HG02870 (cell line): ENCODE measurements around the gene LMO7.
"Not testable (repeated sequence)": the region's sequence is repeated elsewhere in the genome, so short reads cannot be mapped to it uniquely, and the experiment has no call there.

Experiments used
- ATAC-seq: cut with Tn5 transposase; IDR thresholded peaks from one replicate; pipeline ENCODE4 v1.9.1; 2021; ENCODE audit warnings: mild to moderate bottlenecking, moderate library complexity; ENCODE audit not compliant: unreplicated experiment

Gene LMO7

DNA sequence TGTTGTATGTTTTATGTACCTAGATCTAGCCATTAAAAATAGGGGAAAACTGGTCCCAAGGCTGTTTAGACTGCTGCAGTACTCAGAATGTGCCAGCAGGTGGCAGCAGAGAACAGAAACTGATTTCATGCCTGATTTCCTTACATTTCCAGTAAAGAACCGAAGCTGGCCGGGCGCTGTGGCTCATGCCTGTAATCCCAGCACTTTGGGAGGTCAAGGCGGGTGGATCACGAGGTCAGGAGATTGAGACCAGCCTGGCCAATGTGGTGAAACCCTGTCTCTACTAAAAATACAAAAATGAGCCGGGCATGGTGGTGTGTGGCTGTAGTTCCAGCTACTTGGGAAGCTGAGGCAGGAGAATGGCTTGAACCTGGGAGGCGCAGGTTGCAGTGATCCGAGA is 59.8 kb downstream of the LMO7 start:
- ATAC-seq = not testable (repeated sequence)

DNA sequence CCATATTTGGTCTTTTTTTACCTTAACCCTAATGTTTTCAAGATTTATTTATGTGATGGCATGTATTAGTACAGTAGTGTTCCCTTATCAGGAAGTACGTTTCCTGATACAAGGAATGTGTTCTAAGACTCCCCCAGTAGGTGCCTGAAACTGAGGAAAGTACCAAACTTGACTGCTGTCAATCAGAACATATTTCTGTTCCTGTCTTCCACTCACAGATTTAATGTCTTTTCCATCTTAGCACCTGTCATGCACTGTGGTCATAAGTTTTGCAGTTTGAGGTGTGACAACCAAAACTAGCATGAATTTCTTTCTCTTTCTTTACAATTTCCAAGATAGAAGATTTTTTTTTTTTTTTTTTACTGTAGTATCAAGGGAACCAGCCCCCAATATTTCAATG is 62.9 kb downstream of the LMO7 start:
- no peak for ATAC-seq

DNA sequence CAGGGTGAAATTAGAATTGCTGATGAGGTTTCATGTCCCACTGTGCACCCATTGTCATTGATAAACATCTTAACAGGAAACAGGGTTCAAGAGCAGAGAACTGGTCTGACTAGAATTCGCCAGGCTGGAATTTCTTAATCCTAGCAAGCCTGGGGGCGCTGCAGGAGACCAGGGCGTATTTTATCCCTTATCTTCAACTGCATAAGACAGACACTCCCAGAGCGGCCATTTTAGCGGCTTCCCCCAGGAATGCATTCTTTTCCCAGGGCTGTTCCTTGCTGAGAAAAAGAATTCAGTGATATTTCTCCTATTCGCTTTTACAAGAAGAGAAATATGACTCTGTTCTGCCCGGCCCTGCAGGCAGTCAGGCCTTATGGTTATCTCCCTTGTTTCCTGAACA is 63.6 kb downstream of the LMO7 start:
- ATAC-seq = not testable (repeated sequence)

DNA sequence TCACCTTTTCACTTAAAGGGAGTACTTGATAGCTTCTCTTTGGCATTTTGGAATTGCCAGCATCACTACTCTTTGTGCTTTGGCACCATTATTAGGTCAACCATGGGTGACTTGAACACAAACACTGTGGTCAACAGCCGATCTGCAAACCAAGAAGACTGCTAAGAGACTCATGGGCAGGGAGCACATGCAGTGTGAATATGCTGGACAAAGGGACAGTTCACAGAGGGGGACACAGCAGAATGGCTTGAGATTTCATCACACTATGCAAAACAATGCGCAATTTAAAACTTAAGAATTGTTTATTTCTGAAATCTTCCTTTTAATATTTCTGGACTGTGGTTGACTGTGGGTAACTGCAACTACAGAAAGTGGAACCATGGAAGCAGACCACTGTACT is 64.4 kb downstream of the LMO7 start:
- no peak for ATAC-seq

DNA sequence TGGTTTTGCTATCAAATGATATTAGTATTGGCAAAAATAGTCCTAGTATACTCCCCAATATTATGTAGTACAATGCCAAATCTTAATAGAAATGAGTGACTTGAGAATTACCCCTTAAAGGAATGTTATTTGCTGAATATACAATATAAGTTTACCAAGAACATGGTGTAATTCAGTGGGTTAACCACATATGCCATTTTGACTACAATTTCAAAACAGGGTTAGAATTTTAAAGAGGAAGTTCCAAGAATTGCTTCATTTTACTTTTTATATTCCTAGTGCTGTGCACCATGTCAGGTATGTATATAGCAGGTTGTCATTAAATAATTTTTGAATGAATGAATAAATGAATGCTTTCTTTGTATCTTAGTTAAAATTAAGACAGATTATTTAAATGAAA is 66.3 kb downstream of the LMO7 start:
- ATAC-seq = no peak

DNA sequence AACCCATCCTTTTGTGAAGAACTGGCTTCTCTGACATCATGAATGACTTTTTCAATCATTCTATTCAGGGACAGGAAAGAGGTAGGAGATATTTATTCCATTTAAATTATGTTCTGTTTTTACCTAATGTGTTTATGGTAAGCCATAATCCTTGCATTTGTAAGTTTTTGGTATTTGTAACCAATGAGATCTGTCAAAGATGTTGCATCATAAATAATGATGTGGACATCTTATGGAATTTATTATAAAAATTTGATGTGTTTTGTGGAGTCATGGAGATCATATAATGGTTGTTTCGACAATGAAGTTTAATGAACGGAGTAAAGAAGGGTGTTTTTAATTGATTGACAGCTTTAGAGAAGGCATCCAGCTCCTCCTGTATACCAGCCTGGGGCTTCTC is 67.6 kb downstream of the LMO7 start:
- no peak for ATAC-seq

DNA sequence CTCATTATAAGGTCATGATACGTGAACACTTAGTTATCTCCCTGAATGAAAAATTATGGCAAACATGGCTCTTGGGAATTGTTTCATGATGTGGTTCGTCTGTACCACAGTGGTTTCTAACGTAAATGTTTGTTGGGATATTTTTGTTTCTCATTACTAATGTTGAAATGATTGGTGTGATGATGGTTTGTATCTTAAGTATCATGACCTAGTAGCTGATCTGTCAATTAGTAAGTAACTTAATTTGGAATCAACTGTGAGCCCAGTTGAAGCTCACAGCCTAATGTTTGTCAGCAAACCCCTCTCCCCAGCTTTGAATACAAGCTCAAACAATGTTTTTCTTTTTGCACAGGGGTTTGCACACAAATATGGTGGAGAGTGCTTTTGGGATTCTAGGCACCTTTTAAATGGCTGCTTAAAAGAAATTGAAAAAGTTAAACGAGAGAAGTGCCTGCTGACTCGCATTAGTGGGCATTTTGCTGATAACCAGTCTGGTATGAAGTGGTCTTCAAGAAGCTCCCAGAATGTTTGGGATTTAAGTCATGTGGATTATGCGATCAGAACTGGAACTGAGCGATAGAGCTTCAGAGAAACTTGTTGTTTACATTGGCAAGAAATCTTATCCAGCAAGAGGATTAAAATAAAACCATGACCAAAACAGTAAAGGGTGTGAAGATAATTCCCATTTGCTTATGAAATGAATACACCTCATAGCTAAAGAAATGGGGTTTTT is 68.2 kb downstream of the LMO7 start:
- no peak for ATAC-seq

DNA sequence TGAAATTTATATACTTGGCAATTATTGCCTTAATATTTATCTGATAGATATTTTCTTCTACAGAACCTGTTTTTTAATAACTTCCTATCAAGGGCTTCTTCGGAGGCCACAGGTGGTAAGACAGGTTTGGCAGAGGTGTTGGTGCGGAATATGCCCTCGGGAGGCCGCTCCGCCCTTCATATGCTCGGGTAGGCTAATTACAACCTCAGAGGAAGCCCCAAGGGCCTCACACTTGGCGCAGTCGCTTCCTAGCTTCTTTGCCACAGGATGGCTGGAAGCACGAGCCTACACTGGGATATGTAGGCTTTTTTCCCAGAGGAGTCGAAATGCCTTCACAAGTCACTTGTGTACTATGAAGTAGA is 68.8 kb downstream of the LMO7 start:
- ATAC-seq = no peak

DNA sequence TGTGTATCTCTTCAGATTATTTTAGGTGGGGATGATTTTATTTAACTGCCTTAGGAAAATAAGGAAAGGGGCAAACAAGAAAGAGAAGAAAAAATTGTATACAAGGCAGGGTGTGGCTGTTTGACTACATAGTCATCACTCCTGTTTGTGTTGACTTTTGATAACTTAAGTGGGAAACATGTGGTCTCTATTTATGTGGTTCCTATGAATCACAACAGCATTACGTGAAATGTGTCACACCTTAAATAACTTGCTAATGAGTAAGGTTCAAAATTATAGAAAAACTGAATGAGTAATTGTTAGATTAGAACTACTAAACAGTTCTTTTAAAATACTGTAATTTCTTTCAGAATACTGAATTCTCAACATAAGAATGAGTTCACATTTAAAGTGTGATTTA is 69.3 kb downstream of the LMO7 start:
- ATAC-seq = peak; percentile 48

DNA sequence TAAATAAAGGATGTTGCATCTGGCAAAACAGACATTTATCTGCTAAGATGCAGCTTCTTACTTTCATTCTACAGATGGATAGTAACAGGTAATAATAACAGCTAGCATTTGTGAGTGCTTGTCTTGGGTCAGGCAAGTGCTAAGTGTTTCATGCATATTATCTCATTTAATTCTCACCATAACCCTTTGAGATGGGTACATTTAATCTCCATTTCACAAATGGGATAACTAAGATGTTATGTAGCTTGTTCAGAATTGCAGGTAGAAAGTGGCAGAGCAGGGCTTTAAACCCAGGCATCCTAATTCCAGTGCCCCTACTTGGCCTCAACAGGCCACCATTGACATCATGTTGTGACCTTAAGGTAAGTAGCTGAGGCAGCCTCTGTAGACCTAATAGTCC is 69.8 kb downstream of the LMO7 start:
- no peak for ATAC-seq

DNA sequence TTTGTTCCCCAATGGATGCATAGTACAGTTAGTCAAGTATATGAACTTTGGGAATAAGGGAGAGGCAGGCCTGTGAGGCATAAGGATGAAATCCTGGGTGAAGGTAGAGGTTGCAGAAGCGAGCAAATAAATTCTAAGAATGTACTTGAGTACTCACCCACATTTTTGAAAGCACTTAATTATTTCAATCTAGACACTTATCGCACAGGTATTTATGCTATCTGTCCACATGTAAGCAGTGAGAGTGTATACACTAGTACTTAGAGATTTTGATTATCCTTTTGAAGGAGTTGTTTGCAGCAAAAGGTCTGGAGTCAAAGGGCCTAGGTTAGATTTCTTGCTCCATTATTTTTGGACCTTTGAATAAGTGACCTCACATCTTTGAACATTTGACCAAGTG is 77.7 kb downstream of the LMO7 start:
- ATAC-seq = no peak

DNA sequence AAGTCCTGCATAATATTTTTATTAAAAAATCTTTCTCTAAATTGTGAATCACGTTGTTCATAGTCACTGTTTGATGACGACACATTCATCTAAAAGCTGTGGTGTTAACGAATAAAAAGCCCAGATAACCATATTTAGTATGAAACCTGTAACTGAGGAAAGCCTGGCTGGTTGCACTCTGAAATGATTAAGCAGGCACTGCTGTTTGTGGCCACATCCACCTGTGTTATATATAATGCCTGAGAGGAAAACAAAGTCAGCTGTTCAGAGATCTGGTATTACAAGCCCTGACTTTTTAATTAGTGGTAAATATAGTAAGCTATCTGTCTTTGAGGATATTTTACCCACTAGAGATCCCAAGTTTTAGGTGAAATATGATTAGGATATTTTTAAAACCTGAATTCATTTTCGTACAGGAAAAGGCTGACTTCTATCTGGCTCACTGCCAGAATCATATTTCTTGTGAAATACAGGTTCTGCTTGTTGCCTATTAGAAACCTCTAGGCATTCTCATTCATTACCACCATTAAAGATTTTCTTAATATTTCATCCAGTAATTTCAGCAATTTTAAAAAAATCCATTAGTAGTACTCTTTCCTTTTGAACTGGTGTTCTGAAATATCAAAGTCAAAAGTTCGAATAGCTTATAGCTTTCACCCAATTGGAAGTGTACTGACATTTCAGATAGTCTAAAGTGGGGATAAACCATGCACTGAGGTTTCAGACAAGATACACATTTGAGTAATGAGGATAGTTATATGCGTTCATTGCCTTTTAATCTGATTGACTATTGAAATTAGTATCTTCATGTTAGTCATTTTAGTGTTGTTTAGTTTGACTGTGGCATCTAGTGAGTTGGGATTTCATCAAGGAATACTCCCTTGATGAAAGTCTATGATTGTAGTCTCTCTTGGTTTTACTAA is 79.7 kb downstream of the LMO7 start:
- peak; percentile 92 for ATAC-seq

DNA sequence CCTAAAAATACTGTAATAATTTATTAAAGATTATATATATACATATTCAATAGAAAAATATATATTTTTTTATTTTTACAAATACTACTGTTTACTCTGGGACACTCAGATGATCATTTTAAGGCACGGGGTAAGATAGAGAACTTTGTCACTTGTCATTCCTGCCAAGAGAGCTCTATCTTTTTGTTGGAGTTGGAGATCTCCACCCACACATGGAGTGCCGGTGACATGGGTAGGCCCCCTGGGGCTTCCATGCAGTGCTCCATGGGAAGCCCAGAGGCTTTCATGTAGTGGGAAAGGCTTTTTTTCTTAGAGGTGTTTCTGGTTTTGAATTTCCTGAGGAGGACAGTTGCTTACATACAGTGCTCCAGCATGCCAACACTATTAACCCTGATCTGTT is 81.4 kb downstream of the LMO7 start:
- no peak for ATAC-seq

DNA sequence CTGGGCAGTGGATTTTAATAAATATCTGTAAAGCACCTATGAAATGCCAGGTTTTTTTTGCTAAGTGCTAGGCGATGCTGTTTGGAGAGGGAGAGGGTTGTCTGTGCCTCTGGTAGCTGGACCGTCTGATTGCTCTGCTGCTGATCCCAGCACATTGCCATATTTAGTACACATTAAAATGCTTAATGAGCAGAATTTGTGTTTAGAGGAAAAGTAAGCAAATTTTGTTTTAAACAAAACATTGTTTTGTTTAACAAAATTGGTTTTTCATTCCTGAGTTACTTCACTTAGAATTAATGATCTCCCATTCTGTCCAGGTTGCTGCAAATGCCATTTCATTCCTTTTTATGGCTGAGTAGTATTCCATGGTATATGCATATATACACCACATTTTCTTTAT is 85.2 kb downstream of the LMO7 start:
- no peak for ATAC-seq

DNA sequence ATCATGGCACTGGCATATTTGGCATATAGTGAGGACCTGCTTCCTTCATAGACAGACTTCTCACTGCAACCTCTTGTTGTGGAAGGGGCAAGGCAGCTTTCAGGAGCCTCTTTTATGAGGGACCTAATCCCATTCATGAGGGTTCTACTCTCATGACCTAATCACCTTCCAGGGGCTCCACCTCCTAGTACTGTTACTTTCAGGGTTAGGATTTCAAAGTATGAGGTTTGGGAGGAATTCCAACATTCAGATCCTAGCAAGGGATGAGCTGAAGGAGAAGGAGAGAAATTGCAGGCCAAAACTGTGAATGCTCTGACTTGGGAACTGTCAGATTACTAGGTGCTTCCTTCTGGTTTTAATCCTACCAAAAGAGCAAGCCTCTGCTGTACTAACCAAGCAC is 87.8 kb downstream of the LMO7 start:
- no peak for ATAC-seq

DNA sequence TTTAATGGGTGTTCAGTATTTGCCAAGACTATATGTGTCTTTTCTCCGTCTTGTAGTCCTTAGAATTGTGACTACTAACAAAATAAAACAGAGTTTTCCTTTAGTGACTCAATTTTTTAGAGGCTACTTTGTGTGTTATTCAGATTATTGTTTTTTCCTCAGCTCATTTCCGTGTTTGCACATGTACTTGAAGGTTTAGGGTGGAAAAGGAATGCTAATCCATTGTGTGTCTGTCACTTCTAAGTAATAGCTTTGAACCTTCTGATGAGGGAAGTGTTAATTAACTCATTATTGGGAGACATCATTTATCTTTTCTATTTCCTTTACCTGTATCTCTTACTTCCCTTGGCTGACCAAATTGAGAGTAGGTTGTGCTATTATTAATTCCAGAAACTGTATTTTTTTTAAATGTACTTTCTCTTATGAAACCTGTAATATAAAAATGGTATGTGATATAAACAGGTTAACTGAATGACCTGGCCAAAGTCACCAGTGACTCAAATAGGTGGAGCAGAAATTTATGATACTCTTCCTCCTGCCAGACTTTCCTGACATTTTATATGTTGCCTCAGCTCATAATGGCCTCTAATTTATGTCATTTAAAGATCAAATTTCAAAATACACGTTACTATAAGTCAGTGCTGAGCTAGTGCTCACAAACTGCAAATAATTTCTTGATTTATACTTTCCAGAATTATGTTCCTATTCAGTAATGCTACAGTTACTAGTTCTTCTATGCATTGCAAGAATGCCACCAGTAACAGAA is 88.8 kb downstream of the LMO7 start:
- ATAC-seq = no peak

DNA sequence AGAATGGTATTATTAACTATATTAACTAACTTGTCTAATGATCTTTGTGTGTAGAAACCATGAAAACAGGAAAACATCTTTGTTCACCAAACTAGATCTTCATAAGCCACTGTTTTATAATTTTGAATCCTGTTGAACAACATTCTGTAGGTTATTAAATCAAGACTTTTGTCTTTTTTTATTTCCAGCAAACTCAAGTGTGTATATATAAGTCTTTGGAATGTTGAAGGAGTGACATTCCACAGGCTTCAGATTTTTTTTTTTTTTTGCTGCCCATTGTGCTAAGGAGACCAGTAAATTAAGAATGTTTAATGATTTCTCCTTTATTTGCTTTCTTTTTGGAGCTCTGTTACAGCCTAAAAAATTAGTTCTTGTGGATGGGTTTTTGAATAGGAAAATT is 89.6 kb downstream of the LMO7 start:
- no peak for ATAC-seq

DNA sequence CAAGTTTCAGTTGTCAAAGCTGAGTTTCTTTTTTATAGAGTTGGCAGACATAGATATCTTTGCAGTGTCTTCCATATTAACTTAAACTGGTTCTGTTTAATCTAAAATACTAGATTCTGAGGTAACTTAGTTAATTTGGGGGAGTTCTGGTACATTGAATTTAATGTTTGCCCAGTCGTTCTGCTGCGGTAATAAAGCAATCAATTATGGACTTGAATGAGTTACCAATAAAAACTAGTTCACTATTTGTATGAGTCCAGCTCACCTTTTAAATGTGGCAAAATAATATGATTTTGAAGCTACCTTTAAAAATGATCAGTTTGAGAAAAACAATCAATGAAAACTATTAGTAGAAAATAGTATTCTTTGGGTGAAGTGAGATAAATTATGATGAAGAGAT is 90.2 kb downstream of the LMO7 start:
- ATAC-seq = no peak

DNA sequence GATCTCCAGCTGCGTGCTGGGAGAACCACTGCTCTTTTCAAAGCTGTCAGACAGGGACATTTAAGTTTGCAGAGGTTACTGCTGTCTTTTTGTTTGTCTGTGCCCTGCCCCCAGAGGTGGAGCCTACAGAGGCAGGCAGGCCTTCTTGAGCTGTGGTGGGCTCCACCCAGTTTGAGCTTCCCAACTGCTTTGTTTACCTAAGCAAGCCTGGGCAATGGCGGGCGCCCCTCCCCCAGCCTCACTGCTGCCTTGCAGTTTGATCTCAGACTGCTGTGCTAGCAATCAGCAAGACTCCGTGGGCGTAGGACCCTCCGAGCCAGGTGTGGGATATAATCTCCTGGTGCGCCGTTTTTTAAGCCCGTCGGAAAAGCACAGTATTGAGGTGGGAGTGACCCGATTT is 97.0 kb downstream of the LMO7 start:
- ATAC-seq = not testable (repeated sequence)

DNA sequence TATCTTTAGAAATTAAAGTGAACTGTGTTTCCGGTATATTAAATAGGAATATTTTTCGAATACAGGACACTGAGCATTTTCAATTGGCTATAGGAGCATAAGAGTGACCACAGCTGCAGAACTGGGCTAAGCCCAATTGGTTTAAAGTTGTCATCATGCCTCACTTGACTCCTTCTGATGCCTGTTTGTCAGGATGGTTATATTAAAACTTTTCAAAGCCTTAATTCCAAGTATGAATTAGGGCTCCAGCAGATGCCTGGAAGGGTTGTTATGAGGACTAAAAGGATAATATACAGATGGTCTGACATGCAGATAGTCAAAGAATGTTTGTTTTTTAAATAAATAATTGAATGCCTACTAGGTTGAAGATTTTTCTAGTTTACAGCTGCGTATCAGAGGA is 100.0 kb downstream of the LMO7 start:
- ATAC-seq = no peak

DNA sequence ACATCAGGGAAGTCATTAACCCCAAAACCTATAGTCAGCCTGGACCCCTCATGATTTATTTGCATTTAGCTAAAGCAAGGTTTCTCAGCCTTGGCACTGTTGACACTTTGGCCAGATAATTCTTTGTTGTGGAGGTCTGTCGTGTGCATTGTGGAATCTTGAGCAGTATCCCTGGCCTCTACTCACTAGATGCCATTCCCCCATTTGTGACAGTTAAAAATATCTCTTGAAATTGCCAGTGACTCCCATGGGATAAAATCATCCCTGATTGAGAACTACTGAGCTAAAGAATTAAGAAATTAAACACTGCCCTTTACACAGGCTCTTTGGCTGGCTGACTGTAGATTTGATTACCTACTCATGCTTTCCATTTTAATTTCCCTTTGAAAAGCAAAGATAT is 102.7 kb downstream of the LMO7 start:
- ATAC-seq = no peak
